Activated CD8-positive, alpha-beta memory T cell treated with anti-CD3 and anti-CD28 coated beads, Interleukin-2, amount 10 ng/mL, durations not matched to agents 7 days and 5 days (primary cell): Measurements from ENCODE around the gene ABL1. TPM values are rescaled to one million over a fixed set of nuclear protein-coding genes. Genes with fewer than 3 reads are reported as not detected.

Source experiments
- ATAC-seq: fragments of 150-1000 bp; cut with Tn5 transposase; one replicate; pipeline ENCODE4 v1.10.0; 2021; ENCODE audit warnings: moderate library complexity
- CTCF ChIA-PET: fragments of 350-600 bp; sonication (Branson Sonifier 250); formaldehyde crosslinking; loops from one replicate; lab custom pipeline; 2021; ENCODE audit warnings: antibody characterized with exemption; lab: Charles Lee
- DNase-seq: peaks from one replicate; pipeline ENCODE4 v3.0.0-alpha.2; 2020
- H3K27ac Mint-ChIP-seq: one replicate; pipeline ENCODE4 v1.8.0; 2021; ENCODE audit warnings: mild to moderate bottlenecking, mixed read lengths
- H3K27me3 Mint-ChIP-seq: one replicate; pipeline ENCODE4 v1.8.0; 2021; ENCODE audit warnings: mixed read lengths
- H3K36me3 Mint-ChIP-seq: one replicate; pipeline ENCODE4 v1.8.0; 2021; ENCODE audit warnings: mild to moderate bottlenecking, mixed read lengths
- H3K4me1 Mint-ChIP-seq: one replicate; pipeline ENCODE4 v1.8.0; 2021; ENCODE audit warnings: mixed read lengths
- H3K4me3 Mint-ChIP-seq: one replicate; pipeline ENCODE4 v1.8.0; 2021; ENCODE audit warnings: mild to moderate bottlenecking, moderate library complexity, mixed read lengths
- H3K9me3 Mint-ChIP-seq: one replicate; pipeline ENCODE4 v1.8.0; 2022; ENCODE audit warnings: low read depth, mixed read lengths
- total RNA-seq, 2 experiments: library from RNA; stranded (reverse); gene quantifications; one replicate each; pipeline ENCODE4 v1.2.3, GENCODE V29; 2021

ABL1 gene
- total RNA-seq, 2 experiments from 2014 or later: 34.0 to 36.2 TPM

- Mint-ChIP-seq H3K9me3 (no peaks in the 10 kb centered on the region), H3K4me1 (peaks cover 3% of the 10 kb centered on the region), H3K27ac (no peak overlapping the region), H3K4me3 (no peak overlapping the region), H3K27me3 (peaks cover 50% of the 10 kb centered on the region), H3K36me3 (no peaks in the 10 kb centered on the region)
- no peak for DNase-seq
- ATAC-seq: no peak
- CTCF ChIA-PET: interaction anchor here (0.8 kb wide), 1 partner anchor 49 kb away, joined by 3 read pairs; no protein-coding TSS in a partner anchor
Observed at GRCh38 chr9:130933114-130934046, 98.3 kb downstream of the ABL1 start.

- H3K27me3 Mint-ChIP-seq: peaks cover 53% of the 10 kb centered on the region
- CTCF ChIA-PET: no interaction called here
- no peak overlapping the region for H3K4me3 Mint-ChIP-seq
- H3K4me1 Mint-ChIP-seq: peaks cover 5% of the 10 kb centered on the region
- DNase-seq (no peak), ATAC-seq (no peak)
- no peaks in the 10 kb centered on the region for H3K9me3 Mint-ChIP-seq
- no peaks in the 10 kb centered on the region for H3K36me3 Mint-ChIP-seq
- no peak overlapping the region for H3K27ac Mint-ChIP-seq
Observed at GRCh38 chr9:130934246-130934645, 99.2 kb downstream of the ABL1 start.

DNA sequence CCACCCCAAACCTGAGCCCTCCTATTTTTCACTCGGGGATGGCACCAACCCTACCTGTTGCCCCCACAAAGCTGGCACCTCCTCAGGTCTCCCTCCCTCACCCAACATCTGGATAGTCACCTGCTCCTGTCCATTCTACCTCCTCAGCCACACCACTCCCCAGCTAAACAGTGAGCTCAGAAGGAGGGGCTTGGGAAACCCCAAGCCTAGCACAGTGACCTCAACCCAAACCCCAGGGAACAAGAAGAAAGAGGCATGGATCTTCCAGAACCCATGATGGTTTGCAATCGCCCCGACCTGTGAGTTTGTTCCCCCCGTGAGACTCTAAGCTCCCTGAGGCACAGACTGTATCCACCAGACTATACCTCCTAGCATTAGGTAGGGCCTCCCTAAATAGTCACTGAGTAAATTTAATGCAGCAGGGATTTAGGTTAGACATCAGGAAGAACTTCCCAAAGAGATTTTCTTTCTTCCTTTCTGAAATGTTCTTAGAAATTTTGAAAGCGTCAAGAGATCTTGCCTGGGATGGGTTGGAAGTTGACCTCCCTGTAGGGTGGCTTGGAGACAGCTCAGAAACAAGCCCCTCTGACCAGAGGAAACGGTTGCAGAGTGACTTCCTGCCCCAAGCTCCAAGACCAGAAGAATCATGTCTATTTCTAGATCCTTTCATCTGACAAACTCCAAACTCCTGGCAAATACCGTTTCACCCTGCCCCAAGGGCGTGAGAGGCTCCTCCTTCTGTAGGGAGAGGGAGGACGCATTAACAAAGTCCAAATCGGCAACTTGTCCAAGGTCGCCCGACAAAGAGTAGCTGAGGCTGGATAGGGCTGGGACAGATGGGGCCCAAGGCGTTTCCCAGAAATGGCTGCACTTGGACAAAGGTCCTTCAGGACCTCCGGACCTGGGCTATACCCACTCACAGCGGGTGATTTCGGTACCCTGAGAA is 99.9 kb downstream of the ABL1 start:
- ATAC-seq (no peak), DNase-seq (no peak)
- peaks cover 54% of the 10 kb centered on the region for H3K27me3 Mint-ChIP-seq
- H3K4me1 Mint-ChIP-seq: peaks cover 5% of the 10 kb centered on the region
- H3K27ac Mint-ChIP-seq: no peak overlapping the region
- no peaks in the 10 kb centered on the region for H3K9me3 Mint-ChIP-seq
- CTCF ChIA-PET: no interaction called here
- H3K36me3 Mint-ChIP-seq: no peaks in the 10 kb centered on the region
- no peak overlapping the region for H3K4me3 Mint-ChIP-seq

DNA sequence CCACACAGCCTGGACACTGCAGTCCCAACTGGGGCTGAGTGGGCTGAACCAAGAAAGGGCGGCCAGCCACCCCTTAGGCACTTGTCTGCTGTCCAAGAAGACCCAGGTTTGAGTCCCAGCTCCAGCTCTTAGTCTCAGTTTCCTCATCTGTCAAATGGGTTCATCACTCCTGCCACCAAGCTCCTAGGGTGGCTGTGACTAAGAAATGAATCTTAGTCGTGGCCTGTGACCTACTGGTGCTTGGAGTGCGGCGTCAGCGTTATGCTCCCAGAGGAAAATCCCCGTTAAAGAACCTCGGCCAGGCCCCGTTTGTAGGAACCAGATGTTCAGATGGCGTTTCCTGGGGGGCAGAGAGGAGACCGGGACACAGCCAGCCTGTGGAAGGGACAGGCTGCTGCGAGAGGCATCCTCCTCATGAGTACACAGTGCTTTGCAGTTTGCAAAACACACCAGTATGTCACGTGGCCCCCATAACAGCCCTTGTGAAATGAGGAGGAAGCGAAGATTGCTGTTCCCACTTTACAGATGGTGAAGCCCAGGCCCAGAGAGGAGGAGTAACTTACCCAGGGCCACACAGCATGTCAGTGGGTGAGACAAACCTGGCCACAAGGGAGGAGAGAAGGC is 100.7 kb downstream of the ABL1 start:
- Mint-ChIP-seq H3K4me3 (no peak overlapping the region), H3K36me3 (no peaks in the 10 kb centered on the region), H3K27me3 (peaks cover 62% of the 10 kb centered on the region), H3K9me3 (no peaks in the 10 kb centered on the region), H3K4me1 (peaks cover 8% of the 10 kb centered on the region), H3K27ac (no peak overlapping the region)
- CTCF ChIA-PET: interaction anchor here (1.3 kb wide), 1 partner anchor 235 kb away, joined by 6 read pairs; no protein-coding TSS in a partner anchor
- DNase-seq (no peak), ATAC-seq (no peak)

DNA sequence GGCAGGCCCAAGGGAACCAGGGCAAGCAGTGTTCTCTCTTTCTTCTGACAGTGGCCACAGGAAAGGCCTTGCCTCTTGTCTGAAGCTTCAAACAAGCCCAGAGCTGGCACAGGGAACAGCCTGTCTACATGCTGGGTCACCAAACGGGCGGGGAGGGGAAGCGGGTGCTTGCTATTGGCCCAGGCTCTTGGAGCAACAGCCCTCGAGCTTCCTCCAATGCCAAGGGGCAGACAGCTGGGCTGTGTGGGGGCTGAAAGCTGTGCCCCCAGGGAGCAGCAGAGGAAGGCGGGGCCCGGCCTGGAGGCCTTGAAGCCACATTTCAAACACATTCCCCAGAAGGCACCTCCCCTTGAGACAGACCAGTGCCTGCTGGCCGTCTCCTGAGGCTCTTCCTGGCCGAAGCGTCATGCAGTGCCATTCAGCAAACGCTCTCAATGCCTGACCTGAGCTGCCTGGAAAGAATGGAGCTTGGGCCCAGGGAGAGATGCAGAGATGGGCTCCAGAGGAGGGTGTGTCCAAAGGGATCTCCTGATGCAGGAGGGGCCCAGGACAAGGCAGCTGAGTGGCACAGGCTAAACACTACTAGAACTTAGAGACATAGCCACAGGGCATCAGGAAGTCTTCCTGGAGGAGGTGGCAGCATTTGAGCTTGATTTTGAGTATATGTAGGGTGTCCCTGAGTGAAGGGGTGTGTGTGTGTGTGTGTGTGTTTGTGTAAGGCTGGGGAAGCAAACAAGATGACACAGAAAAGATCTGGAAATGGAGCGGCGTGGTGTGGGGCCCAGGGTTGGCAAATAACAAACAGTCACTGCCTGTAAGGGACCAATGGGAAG is 101.4 kb downstream of the ABL1 start:
- Mint-ChIP-seq H3K4me1 (peaks cover 10% of the 10 kb centered on the region), H3K9me3 (no peaks in the 10 kb centered on the region), H3K36me3 (no peaks in the 10 kb centered on the region), H3K27ac (no peak overlapping the region), H3K4me3 (no peak overlapping the region), H3K27me3 (peaks cover 67% of the 10 kb centered on the region)
- CTCF ChIA-PET: interaction anchor here (1.1 to 1.3 kb wide), 2 partner anchors 21 to 236 kb away, joined by 4 to 6 read pairs; no protein-coding TSS in a partner anchor
- ATAC-seq: no peak
- DNase-seq: no peak

Other genes starting within 250 kb of the ABL1 start
- gene PRDM12, start 170.7 kb upstream of the ABL1 start, total RNA-seq: under 1 TPM; 0.14 to 0.15 TPM
- gene EXOSC2, start 141.5 kb upstream of the ABL1 start, total RNA-seq: 10 to 100 TPM; 69.9 to 81.3 TPM
- not detected for gene QRFP, start 61.6 kb downstream of the ABL1 start, total RNA-seq
- not detected for gene FIBCD1, start 104.0 kb downstream of the ABL1 start, total RNA-seq
- under 1 TPM in 1 of 2 experiments, not detected in 1; 0.06 TPM for gene LAMC3, start 173.9 kb downstream of the ABL1 start, total RNA-seq